Uterus (tissue), 2 donors: Measurements from ENCODE around the gene NTRK3.

Experiments
- POLR2A ChIP-seq, 2 donors: fragments of 450-650 bp; IDR thresholded peaks; one replicate each; pipeline ENCODE4 v1.6.1; 2016; ENCODE audit warnings: antibody characterized with exemption in 2 of 2, mild to moderate bottlenecking in 1 of 2, moderate library complexity in 1 of 2
- TF ChIP-seq, protein P1 (sequence below), 4 experiments: fragments of 200-600 bp in 2 of 4; fragments of 450-650 bp in 2 of 4; sonication (generic) in 2 of 4; IDR thresholded peaks; one replicate each; pipeline ENCODE4 v1.5.1; 2016 to 2019; ENCODE audit warnings: antibody characterized with exemption in 4 of 4, mild to moderate bottlenecking in 2 of 4, moderate library complexity in 1 of 4

DNA sequence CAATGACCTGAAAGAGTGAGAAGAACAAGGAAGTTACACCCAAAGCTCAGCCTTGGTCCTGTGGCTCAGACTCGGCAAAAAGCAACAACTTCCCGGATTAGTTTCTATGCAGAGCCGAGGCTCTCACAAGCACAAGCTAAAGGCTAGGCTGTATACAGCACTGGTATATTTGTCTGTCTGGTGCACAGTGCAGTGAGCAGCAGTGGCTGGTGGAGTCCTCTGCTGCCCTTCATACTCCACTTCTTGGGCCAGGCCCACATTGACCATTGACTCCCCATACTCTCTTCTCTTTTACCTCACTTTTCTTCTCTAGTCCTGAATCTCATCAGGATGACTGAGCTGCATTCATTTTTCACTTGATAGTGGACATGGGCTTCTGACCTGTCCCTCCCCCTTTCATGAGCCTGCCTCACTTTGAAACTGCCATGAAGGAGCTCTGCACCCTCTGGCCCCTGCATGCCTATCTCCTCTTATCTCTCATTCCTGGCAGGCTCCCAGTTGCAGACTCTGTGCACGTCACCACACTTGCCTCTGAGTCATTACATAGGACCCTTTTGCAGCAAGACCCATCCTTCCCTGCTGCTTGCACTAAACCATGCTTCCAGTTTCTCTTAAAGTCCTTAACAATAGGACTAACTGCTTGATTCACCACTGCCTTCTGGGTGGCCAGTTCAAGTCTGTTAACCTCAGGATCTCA is 379.3 kb downstream of the NTRK3 start:
- TF ChIP-seq, protein P1, sequence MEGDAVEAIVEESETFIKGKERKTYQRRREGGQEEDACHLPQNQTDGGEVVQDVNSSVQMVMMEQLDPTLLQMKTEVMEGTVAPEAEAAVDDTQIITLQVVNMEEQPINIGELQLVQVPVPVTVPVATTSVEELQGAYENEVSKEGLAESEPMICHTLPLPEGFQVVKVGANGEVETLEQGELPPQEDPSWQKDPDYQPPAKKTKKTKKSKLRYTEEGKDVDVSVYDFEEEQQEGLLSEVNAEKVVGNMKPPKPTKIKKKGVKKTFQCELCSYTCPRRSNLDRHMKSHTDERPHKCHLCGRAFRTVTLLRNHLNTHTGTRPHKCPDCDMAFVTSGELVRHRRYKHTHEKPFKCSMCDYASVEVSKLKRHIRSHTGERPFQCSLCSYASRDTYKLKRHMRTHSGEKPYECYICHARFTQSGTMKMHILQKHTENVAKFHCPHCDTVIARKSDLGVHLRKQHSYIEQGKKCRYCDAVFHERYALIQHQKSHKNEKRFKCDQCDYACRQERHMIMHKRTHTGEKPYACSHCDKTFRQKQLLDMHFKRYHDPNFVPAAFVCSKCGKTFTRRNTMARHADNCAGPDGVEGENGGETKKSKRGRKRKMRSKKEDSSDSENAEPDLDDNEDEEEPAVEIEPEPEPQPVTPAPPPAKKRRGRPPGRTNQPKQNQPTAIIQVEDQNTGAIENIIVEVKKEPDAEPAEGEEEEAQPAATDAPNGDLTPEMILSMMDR (IDR thresholded peaks at IDR 0.05) = no peak
- no peak for TF ChIP-seq POLR2A (IDR thresholded peaks at IDR 0.05)
